Vagina (tissue), 2 donors: ENCODE results near the gene CD40LG. TPM values are rescaled to one million over a fixed set of nuclear protein-coding genes. Genes with fewer than 3 reads are reported as not detected.

Experiments used
- DNase-seq, 2 donors: peaks; one replicate each; pipeline ENCODE4 v3.0.0-alpha.2; 2017; ENCODE audit errors: extremely low spot score in 2 of 2
- H3K27ac ChIP-seq: fragments of 200-600 bp; sonication (generic); one replicate; pipeline ENCODE4 v1.5.1; 2019
- H3K27me3 ChIP-seq: fragments of 200-600 bp; sonication (generic); one replicate; pipeline ENCODE4 v1.5.1; 2019
- H3K36me3 ChIP-seq, 2 donors: fragments of 200-600 bp; sonication (generic); one replicate each; pipeline ENCODE4 v1.5.1; 2017 to 2019
- H3K4me1 ChIP-seq: fragments of 200-600 bp; sonication (generic); one replicate; pipeline ENCODE4 v1.5.1; 2019
- H3K4me3 ChIP-seq, 2 donors: fragments of 200-600 bp; sonication (generic); 1 replicate in 1 of 2; 2 replicates in 1 of 2; pipeline ENCODE4 v1.5.1; 2016 to 2019
- H3K9me3 ChIP-seq: fragments of 200-600 bp; sonication (generic); one replicate; pipeline ENCODE4 v1.5.1; 2019
- POLR2A ChIP-seq, 2 donors: fragments of 450-650 bp; IDR thresholded peaks; one replicate each; pipeline ENCODE4 v1.6.1; 2017; ENCODE audit warnings: antibody characterized with exemption in 2 of 2, mild to moderate bottlenecking in 2 of 2, moderate library complexity in 2 of 2
- POLR2AphosphoS5 ChIP-seq, 2 donors: sonication (generic); formaldehyde crosslinking; IDR thresholded peaks; one replicate each; pipeline ENCODE4 v1.9.0; 2017; ENCODE audit warnings: antibody characterized with exemption in 2 of 2, mild to moderate bottlenecking in 2 of 2, low read depth in 1 of 2; ENCODE audit not compliant: insufficient read depth in 1 of 2
- intact Hi-C: fragments of 100-400 bp; cut with DNase I; formaldehyde crosslinking; loops from one replicate; pipeline ENCODE4 v1.15.1; 2023
- total RNA-seq: library from RNA; depleted of rRNA; stranded (reverse); fragments of >200 nt; gene quantifications from one replicate; pipeline ENCODE4 v1.2.3, GENCODE V29; 2016
- TF ChIP-seq, protein P1 (sequence below), 3 experiments: fragments of 450-650 bp in 2 of 3; fragments of 200-600 bp in 1 of 3; sonication (generic) in 1 of 3; IDR thresholded peaks; one replicate each; pipeline ENCODE4 v1.5.1; 2017 to 2019; ENCODE audit warnings: antibody characterized with exemption in 3 of 3, mild to moderate bottlenecking in 2 of 3, moderate library complexity in 2 of 3

CD40LG gene
- total RNA-seq: not detected

DNA sequence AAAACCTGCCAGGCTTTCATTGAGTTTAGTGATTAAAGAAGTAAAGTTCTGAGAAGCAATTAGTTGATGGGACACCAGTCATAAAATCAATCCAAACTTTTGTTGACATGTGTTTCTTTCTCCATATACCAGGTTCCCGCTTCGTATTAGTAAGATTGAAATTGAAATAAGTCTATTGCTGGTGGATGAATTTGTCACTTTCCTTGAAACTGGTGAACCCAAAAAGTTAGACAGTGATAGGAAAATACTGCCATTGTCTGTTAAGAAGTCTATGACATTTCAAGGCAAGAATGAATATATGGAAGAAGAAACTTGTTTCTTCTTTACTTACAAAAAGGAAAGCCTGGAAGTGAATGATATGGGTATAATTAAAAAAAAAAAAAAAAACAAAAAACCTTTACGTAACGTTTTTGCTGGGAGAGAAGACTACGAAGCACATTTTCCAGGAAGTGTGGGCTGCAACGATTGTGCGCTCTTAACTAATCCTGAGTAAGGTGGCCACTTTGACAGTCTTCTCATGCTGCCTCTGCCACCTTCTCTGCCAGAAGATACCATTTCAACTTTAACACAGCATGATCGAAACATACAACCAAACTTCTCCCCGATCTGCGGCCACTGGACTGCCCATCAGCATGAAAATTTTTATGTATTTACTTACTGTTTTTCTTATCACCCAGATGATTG is at the start of gene CD40LG:
TSS of gene CD40LG (plus strand) at position 482 of the 684 bp plus-strand sequence. CDS start at position 573, 91 bp downstream.
- H3K4me1 ChIP-seq: no peaks in the 10 kb centered on the region
- intact Hi-C loops: no loop called here
- no peak for DNase-seq
- no peaks in the 10 kb centered on the region for H3K36me3 ChIP-seq
- H3K9me3 ChIP-seq: no peaks in the 10 kb centered on the region
- TF ChIP-seq, protein P1, sequence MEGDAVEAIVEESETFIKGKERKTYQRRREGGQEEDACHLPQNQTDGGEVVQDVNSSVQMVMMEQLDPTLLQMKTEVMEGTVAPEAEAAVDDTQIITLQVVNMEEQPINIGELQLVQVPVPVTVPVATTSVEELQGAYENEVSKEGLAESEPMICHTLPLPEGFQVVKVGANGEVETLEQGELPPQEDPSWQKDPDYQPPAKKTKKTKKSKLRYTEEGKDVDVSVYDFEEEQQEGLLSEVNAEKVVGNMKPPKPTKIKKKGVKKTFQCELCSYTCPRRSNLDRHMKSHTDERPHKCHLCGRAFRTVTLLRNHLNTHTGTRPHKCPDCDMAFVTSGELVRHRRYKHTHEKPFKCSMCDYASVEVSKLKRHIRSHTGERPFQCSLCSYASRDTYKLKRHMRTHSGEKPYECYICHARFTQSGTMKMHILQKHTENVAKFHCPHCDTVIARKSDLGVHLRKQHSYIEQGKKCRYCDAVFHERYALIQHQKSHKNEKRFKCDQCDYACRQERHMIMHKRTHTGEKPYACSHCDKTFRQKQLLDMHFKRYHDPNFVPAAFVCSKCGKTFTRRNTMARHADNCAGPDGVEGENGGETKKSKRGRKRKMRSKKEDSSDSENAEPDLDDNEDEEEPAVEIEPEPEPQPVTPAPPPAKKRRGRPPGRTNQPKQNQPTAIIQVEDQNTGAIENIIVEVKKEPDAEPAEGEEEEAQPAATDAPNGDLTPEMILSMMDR (IDR thresholded peaks at IDR 0.05): no peak
- TF ChIP-seq POLR2AphosphoS5 (IDR thresholded peaks at IDR 0.05; ENCODE audit: insufficient read depth in 1 of 2, low read depth in 1 of 2) (no peak), POLR2A (IDR thresholded peaks at IDR 0.05) (no peak)
- no peak within 1 kb of the TSS for H3K4me3 ChIP-seq
- H3K27ac ChIP-seq: no peak within 1 kb of the TSS
- H3K27me3 ChIP-seq: no peaks in the 10 kb centered on the region

DNA sequence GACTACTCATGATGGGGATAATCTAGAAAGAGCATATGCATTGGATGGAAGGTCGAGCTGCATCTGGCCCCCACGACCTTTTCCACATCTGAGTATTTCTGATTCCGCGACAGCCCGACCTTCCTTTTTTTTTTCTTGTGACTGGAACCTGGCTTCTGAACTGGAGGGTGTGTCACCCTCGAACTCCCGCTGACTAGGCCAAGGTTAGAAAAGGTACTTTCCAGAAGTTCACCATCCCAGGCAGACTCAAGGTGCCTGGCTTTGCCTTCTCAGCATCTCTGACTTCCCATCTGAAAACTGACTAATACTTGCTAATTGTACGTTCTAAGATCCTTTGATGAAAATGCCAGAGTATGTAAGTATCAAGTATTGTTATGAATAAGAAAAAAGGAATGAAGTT is 49.3 kb upstream of the CD40LG start:
- H3K27me3 ChIP-seq: no peaks in the 10 kb centered on the region
- TF ChIP-seq POLR2A (IDR thresholded peaks at IDR 0.05) (no peak), POLR2AphosphoS5 (IDR thresholded peaks at IDR 0.05; ENCODE audit: insufficient read depth in 1 of 2, low read depth in 1 of 2) (no peak)
- TF ChIP-seq, protein P1 (IDR thresholded peaks at IDR 0.05): no peak
- intact Hi-C loops: no loop called here

DNA sequence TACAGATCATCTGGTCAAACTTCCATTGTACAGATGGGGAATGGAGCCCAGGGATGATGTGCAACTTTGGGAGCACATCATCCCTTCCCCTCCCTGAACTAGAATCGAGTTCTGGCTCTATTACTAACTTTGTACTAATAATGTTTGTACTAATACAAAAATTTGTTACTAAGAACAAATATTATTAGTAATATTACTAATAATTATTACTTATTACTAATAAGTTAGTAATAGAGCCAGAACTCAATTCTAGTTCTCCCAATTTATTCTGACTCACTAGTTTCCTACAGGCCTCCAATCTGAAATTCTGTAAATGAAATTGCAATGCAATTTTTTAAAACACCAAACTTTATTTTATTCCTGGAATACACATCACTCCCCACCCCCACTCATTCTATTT is 47.9 kb upstream of the CD40LG start:
- Histone ChIP-seq H3K27me3 (no peaks in the 10 kb centered on the region), H3K27ac (no peak overlapping the region), H3K36me3 (no peaks in the 10 kb centered on the region), H3K4me1 (no peaks in the 10 kb centered on the region), H3K9me3 (no peaks in the 10 kb centered on the region), H3K4me3 (no peak overlapping the region)
- intact Hi-C loops: no loop called here
- DNase-seq: no peak
- TF ChIP-seq, protein P1 (IDR thresholded peaks at IDR 0.05): no peak
- TF ChIP-seq POLR2A (IDR thresholded peaks at IDR 0.05): no peak
- no peak for TF ChIP-seq POLR2AphosphoS5 (IDR thresholded peaks at IDR 0.05; ENCODE audit: insufficient read depth in 1 of 2, low read depth in 1 of 2)

More for the DNA sequence above, 49.3 kb upstream of the CD40LG start:
- Histone ChIP-seq H3K4me1 (no peaks in the 10 kb centered on the region), H3K27ac (no peak overlapping the region), H3K9me3 (no peaks in the 10 kb centered on the region), H3K4me3 (no peak overlapping the region), H3K36me3 (no peaks in the 10 kb centered on the region)
- no peak for DNase-seq

DNA sequence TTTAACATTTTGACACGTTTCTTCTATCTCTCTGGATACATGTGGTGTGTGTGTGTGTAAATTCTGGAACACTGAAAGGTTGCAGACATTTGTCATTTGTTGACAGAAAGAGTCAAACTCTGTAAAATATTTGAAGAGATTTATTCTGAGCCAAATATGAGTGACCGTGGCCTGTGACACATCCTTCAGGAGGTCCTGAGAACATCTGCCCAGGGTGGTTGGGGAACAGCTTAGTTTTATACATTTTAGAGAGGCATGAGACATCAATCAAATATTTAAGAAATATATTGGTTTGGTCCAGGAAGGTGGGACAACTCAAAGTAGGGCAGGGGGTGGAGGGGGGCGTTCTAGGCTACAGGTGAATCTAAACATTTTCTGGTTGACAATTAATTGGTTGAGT is 40.7 kb upstream of the CD40LG start:
- intact Hi-C loops: no loop called here
- no peak overlapping the region for H3K27ac ChIP-seq
- no peak for TF ChIP-seq POLR2AphosphoS5 (IDR thresholded peaks at IDR 0.05; ENCODE audit: insufficient read depth in 1 of 2, low read depth in 1 of 2)
- no peak for TF ChIP-seq POLR2A (IDR thresholded peaks at IDR 0.05)
- TF ChIP-seq, protein P1 (IDR thresholded peaks at IDR 0.05): no peak
- H3K4me3 ChIP-seq: no peak overlapping the region
- H3K9me3 ChIP-seq: no peaks in the 10 kb centered on the region
- no peaks in the 10 kb centered on the region for H3K4me1 ChIP-seq
- H3K36me3 ChIP-seq: no peaks in the 10 kb centered on the region
- H3K27me3 ChIP-seq: no peaks in the 10 kb centered on the region
- no peak for DNase-seq

DNA sequence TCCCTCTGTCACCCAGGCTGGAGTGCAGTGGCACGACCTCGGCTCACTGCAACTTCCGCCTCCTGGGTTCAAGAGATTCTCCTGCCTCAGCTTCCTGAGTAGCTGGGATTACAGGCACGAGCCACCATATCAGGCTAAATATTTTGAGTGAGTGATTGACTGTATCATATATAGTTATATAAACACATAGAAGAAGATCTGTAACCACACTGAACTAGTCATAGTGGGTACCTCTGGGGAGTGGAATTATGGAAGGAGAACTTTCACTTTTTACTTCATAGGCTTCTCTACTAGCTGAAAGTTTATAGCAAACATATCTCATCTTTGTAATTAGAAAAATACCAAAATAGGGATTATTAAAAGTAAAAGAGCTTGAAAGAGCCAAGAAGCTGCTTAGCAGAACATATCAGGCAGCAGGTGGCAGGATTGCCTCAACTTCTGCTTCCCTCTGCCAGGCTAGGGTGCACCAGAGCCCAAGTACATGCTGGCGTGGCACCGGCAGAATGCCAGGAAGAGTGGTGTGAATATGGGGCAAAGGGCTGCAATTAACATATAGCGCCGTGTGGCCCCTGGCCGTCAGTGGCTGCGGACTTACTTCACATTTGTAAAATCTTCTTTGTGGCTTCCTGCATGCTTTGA is 39.5 kb upstream of the CD40LG start:
- no peak overlapping the region for H3K27ac ChIP-seq
- DNase-seq: no peak
- H3K27me3 ChIP-seq: no peaks in the 10 kb centered on the region
- H3K36me3 ChIP-seq: no peaks in the 10 kb centered on the region
- intact Hi-C loops: no loop called here
- H3K9me3 ChIP-seq: no peaks in the 10 kb centered on the region
- H3K4me1 ChIP-seq: no peaks in the 10 kb centered on the region
- TF ChIP-seq POLR2AphosphoS5 (IDR thresholded peaks at IDR 0.05; ENCODE audit: insufficient read depth in 1 of 2, low read depth in 1 of 2) (no peak), POLR2A (IDR thresholded peaks at IDR 0.05) (no peak)
- TF ChIP-seq, protein P1 (IDR thresholded peaks at IDR 0.05): peak in 1 of 3 experiments; percentile 16
- H3K4me3 ChIP-seq: no peak overlapping the region
